PFSK-1 (cell line): ENCODE results near the gene DNAH12.

Experiments
- POLR2AphosphoS5 ChIP-seq: IDR thresholded peaks from 2 replicates; pipeline ENCODE4 v1.6.1; 2012; ENCODE audit warnings: low read depth, mild to moderate bottlenecking, control low read depth, low read length, moderate library complexity
- REST ChIP-seq, 2 experiments: IDR thresholded peaks; 2 replicates each; pipeline versions ENCODE4 v1.6.1 to v1.8.0; 2011 to 2012; ENCODE audit warnings: low read depth in 2 of 2, low read length in 2 of 2, control low read depth in 1 of 2, inconsistent platforms in 1 of 2, mild to moderate bottlenecking in 1 of 2, moderate library complexity in 1 of 2; ENCODE audit not compliant: insufficient read depth in 1 of 2
- SIN3A ChIP-seq: IDR thresholded peaks from 2 replicates; pipeline ENCODE4 v1.6.1; 2012; ENCODE audit warnings: mild to moderate bottlenecking, low read length, moderate library complexity, borderline replicate concordance; ENCODE audit not compliant: insufficient read depth

GRCh38 chr3:57421336-57421735 is 122.8 kb downstream of the DNAH12 start:
- TF ChIP-seq SIN3A (no peak), REST (IDR thresholded peaks at IDR 0.05; ENCODE audit: insufficient read depth in 1 of 2, low read depth in 2 of 2, low read length in 2 of 2) (no peak), POLR2AphosphoS5 (no peak)
